Chondrocyte (in vitro differentiated cells): Measurements from ENCODE around the gene ZHX3. TPM values are rescaled to one million over a fixed set of nuclear protein-coding genes. Genes with fewer than 3 reads are reported as not detected.

Experiments
- DNase-seq: peaks from one replicate; pipeline ENCODE4 v3.0.0; 2021; ENCODE audit warnings: mixed read lengths, low spot score
- H3K27ac Mint-ChIP-seq: one replicate; pipeline ENCODE4 v1.8.0; 2021; ENCODE audit warnings: mild to moderate bottlenecking, moderate library complexity, mixed read lengths; ENCODE audit not compliant: unreplicated experiment
- H3K27me3 Mint-ChIP-seq: 2 replicates; pipeline ENCODE4 v1.8.0; 2021; ENCODE audit warnings: low read depth, mixed read lengths
- H3K36me3 Mint-ChIP-seq: 2 replicates; pipeline ENCODE4 v1.8.0; 2021; ENCODE audit warnings: low read depth, mixed read lengths
- H3K4me1 Mint-ChIP-seq: 2 replicates; pipeline ENCODE4 v1.8.0; 2021; ENCODE audit warnings: low read depth, mild to moderate bottlenecking, mixed read lengths
- H3K4me3 Mint-ChIP-seq: one replicate; pipeline ENCODE4 v1.8.0; 2021; ENCODE audit warnings: mild to moderate bottlenecking, moderate library complexity, mixed read lengths; ENCODE audit not compliant: unreplicated experiment
- H3K9me3 Mint-ChIP-seq: 2 replicates; pipeline ENCODE4 v1.8.0; 2021; ENCODE audit warnings: low read depth, mixed read lengths
- total RNA-seq: library from RNA; stranded (reverse); gene quantifications from 3 replicates; pipeline ENCODE4 v1.2.1, GENCODE V29; 2021
- TF ChIP-seq, protein P1 (sequence below): fragments of 200-600 bp; sonication (generic); IDR thresholded peaks from 2 replicates; pipeline ENCODE4 v1.5.0; 2021; ENCODE audit warnings: antibody characterized with exemption, mild to moderate bottlenecking, moderate library complexity

ZHX3 gene
- total RNA-seq, 1 donor from 2014 or later: 52.9 TPM

DNA sequence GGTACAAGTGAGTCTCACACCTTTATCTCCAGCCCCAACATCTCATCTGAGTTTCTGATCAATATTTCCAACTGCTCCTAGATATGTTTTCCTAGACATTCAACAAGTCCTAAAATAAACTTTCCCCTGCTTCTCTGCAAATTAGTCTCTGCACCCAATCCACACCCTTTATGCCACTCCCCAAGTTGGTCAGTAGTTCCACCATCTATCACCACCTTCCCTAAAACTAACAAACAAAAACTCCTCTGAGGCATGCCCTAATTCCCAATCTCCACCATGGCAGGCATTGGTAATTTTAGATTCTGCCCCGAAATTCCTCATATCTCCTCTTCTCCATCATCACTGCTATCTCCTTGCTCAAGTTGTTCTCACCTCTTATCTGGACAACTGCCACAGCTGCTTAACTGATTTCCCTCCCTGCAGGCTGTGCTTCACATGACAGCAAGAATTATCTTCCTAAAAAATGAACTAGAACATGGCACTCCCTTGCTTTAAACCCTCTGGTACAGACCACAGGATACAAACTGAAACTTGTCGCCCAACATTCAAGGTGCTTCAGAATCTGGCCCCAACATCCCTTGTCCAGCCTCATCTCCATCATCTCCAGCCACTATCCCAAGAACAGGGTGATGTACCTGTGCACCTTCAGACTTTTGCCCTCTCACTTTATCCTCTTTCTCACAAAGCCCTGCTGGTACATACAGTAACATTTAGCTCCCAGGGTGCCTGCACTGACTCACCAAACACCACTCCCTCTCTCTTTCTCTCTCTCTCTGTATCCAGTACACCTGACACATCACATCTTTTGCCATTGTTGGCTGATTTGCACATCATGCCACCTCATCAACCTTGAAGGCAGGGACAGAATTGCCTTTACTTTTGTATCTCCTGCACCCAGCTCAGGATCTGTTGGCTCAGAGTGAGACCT, 55.5 kb downstream of the ZHX3 start:
- Mint-ChIP-seq H3K27ac (no peak overlapping the region), H3K9me3 (no peaks in the 10 kb centered on the region), H3K4me3 (no peak overlapping the region), H3K36me3 (peaks cover 6% of the 10 kb centered on the region), H3K27me3 (no peaks in the 10 kb centered on the region), H3K4me1 (peaks cover 6% of the 10 kb centered on the region)
- no peak for DNase-seq
- TF ChIP-seq, protein P1, sequence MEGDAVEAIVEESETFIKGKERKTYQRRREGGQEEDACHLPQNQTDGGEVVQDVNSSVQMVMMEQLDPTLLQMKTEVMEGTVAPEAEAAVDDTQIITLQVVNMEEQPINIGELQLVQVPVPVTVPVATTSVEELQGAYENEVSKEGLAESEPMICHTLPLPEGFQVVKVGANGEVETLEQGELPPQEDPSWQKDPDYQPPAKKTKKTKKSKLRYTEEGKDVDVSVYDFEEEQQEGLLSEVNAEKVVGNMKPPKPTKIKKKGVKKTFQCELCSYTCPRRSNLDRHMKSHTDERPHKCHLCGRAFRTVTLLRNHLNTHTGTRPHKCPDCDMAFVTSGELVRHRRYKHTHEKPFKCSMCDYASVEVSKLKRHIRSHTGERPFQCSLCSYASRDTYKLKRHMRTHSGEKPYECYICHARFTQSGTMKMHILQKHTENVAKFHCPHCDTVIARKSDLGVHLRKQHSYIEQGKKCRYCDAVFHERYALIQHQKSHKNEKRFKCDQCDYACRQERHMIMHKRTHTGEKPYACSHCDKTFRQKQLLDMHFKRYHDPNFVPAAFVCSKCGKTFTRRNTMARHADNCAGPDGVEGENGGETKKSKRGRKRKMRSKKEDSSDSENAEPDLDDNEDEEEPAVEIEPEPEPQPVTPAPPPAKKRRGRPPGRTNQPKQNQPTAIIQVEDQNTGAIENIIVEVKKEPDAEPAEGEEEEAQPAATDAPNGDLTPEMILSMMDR: no peak

DNA sequence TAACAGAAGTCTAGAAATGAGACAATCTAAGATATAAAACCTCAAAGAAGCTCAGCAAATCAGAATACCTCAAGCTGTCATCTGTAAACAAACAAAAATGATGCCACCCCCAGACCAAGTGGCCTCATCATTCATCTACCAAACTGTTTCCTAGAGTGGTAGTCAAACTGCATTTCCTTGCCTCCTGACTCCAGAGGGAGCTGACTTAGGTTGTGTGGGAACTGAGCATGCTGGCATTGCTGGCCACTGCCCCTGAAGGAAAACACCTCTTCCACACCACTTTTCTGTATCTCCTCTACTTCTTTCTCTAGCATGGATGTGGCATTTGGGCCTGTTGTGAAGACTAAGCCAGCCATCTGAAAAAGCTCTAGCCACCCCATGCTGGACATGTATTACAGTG, 56.3 kb downstream of the ZHX3 start:
- TF ChIP-seq, protein P1: no peak
- no peaks in the 10 kb centered on the region for H3K9me3 Mint-ChIP-seq
- H3K4me3 Mint-ChIP-seq: no peak overlapping the region
- peaks cover 5% of the 10 kb centered on the region for H3K36me3 Mint-ChIP-seq
- H3K4me1 Mint-ChIP-seq: peaks cover 6% of the 10 kb centered on the region
- H3K27me3 Mint-ChIP-seq: no peaks in the 10 kb centered on the region
- no peak overlapping the region for H3K27ac Mint-ChIP-seq
- DNase-seq: no peak

DNA sequence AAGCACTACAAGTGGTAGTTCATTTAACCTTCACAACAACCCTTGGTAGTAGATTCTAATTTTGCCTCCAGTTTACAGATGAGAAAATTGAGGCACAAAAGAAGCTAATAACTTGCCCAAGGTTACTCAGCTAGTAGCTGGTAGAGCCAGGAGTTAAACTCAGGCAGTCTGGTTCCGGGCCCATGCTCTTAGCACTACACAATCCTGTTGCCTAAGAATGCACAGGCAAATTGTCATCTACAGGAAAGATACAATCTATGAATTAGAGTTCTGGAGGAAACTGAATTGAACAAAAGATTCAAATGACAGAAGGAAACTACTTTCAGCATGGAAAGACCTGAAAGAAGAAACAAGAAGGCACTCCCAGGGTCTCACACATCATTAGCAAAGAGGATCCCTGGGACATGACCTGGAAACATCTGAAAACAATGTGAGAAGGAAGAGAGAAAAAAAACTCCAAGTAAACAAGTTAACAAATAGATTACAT, 56.8 kb downstream of the ZHX3 start:
- Mint-ChIP-seq H3K36me3 (peaks cover 4% of the 10 kb centered on the region), H3K4me1 (peaks cover 6% of the 10 kb centered on the region), H3K27ac (no peak overlapping the region), H3K4me3 (no peak overlapping the region), H3K9me3 (no peaks in the 10 kb centered on the region), H3K27me3 (no peaks in the 10 kb centered on the region)
- TF ChIP-seq, protein P1: no peak
- DNase-seq: no peak

DNA sequence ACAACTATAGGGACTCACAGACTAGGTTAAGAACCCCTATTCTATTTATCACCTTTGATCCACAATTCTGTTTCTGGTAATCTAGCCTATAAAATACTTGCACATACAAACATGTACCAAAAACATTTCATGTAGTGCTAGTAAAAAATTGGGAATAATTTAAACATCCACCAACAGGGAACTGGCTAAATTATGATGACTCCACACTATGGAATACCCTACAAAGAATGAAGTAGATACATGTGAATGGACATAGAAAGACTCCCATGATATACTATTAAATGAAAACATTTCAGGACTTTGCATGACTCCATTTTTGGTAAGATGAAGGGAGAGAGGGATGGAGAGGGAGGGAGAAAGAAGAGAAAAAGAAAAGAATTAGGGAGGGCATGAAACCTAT, 58.2 kb downstream of the ZHX3 start:
- peaks cover 4% of the 10 kb centered on the region for H3K36me3 Mint-ChIP-seq
- H3K4me3 Mint-ChIP-seq: no peak overlapping the region
- H3K27me3 Mint-ChIP-seq: no peaks in the 10 kb centered on the region
- H3K9me3 Mint-ChIP-seq: no peaks in the 10 kb centered on the region
- peaks cover 6% of the 10 kb centered on the region for H3K4me1 Mint-ChIP-seq
- TF ChIP-seq, protein P1: no peak
- no peak for DNase-seq
- H3K27ac Mint-ChIP-seq: no peak overlapping the region

DNA sequence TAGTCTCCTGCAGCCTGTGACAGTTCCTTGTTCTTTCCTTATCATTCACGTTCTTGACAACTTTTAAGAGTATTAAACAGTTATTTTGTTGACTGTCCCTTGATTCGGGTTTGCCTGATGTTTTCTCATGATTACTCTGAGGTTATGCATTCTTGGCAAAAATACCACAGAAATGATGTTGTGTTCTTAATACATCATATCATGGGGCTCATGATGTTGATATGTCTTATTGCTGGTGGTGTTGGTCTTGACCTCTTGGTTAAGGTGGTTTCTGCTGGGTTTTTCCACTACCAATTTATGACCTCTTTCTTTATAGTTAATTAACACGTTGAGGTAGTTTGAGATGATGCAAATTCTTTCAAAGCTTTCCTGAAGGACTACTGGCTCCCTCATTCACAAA, 59.1 kb downstream of the ZHX3 start:
- no peaks in the 10 kb centered on the region for H3K27me3 Mint-ChIP-seq
- no peak overlapping the region for H3K27ac Mint-ChIP-seq
- no peaks in the 10 kb centered on the region for H3K9me3 Mint-ChIP-seq
- H3K4me1 Mint-ChIP-seq: peaks cover 11% of the 10 kb centered on the region
- peaks cover 4% of the 10 kb centered on the region for H3K36me3 Mint-ChIP-seq
- H3K4me3 Mint-ChIP-seq: no peak overlapping the region
- TF ChIP-seq, protein P1: no peak
- DNase-seq: no peak
